Gastrocnemius medialis (tissue), 4 donors: ENCODE results near the gene JAG2. TPM values are rescaled to one million over a fixed set of nuclear protein-coding genes. Genes with fewer than 3 reads are reported as not detected.

ENCODE experiments used
- ATAC-seq, 2 donors: fragments of 150-250 bp; one replicate each; pipeline ENCODE4 v1.9.1; 2016
- DNase-seq, 2 donors: peaks; one replicate each; pipeline ENCODE4 v3.0.0-alpha.2; 2019
- H3K27ac ChIP-seq, 4 donors: fragments of 200-600 bp; sonication (generic); 1 replicate in 1 of 4; 2 replicates in 3 of 4; pipeline ENCODE4 v1.5.1; 2016 to 2018; ENCODE audit warnings: mild to moderate bottlenecking in 2 of 4, moderate library complexity in 1 of 4
- H3K27me3 ChIP-seq, 3 donors: fragments of 200-600 bp; sonication (generic) in 2 of 3; 1 replicate in 1 of 3; 2 replicates in 2 of 3; pipeline versions ENCODE4 v1.5.1 to v1.6.0; 2016 to 2019; ENCODE audit warnings: mild to moderate bottlenecking in 1 of 3, moderate library complexity in 1 of 3
- H3K36me3 ChIP-seq, 2 donors: fragments of 200-600 bp; sonication (generic) in 1 of 2; one replicate each; pipeline ENCODE4 v1.5.1; 2017 to 2018
- H3K4me1 ChIP-seq, 2 donors: fragments of 200-600 bp; sonication (generic) in 1 of 2; one replicate each; pipeline ENCODE4 v1.5.1; 2016 to 2017; ENCODE audit warnings: mild to moderate bottlenecking in 2 of 2
- H3K4me3 ChIP-seq, 4 donors: fragments of 200-600 bp; sonication (generic) in 3 of 4; 1 replicate in 1 of 4; 2 replicates in 3 of 4; pipeline ENCODE4 v1.5.1; 2016 to 2019; ENCODE audit warnings: mild to moderate bottlenecking in 2 of 4
- H3K9me3 ChIP-seq, 3 donors: fragments of 200-600 bp; sonication (generic) in 2 of 3; 1 replicate in 1 of 3; 2 replicates in 2 of 3; pipeline ENCODE4 v1.5.1; 2016 to 2019
- CTCF ChIP-seq, 5 experiments: fragments of 450-650 bp in 3 of 5; fragments of 200-600 bp in 2 of 5; sonication (generic) in 2 of 5; IDR thresholded peaks in 4 of 5; conservative IDR thresholded peaks in 1 of 5; 1 replicate in 4 of 5; 2 replicates in 1 of 5; pipeline ENCODE4 v1.5.1; 2016 to 2019; ENCODE audit warnings: antibody characterized with exemption in 5 of 5, mild to moderate bottlenecking in 3 of 5, moderate library complexity in 3 of 5
- POLR2A ChIP-seq, 2 donors: fragments of 450-650 bp; IDR thresholded peaks; one replicate each; pipeline ENCODE4 v1.6.1; 2017; ENCODE audit warnings: antibody characterized with exemption in 2 of 2, mild to moderate bottlenecking in 2 of 2, moderate library complexity in 2 of 2
- in situ Hi-C, 4 donors: fragments of 200-750 bp; cut with MboI; loops; one replicate each; pipeline versions ENCODE4 v1.15.0 to v1.8.0; 2017; ENCODE audit warnings: low sequenced_read_pairs in 4 of 4
- intact Hi-C: fragments of 100-400 bp; cut with DNase I; formaldehyde crosslinking; loops from one replicate; pipeline ENCODE4 v1.15.1; 2023; ENCODE audit warnings: low total_unique reads
- total RNA-seq, 4 donors: library from RNA; depleted of rRNA; stranded (reverse); fragments of >200 nt; gene quantifications; one replicate each; pipeline versions ENCODE4 v1.1.0 to v1.2.3, GENCODE V29; 2016

The JAG2 gene
- total RNA-seq, 4 donors from 2014 or later = 8.0 to 17.9 (median 15.7) TPM

DNA sequence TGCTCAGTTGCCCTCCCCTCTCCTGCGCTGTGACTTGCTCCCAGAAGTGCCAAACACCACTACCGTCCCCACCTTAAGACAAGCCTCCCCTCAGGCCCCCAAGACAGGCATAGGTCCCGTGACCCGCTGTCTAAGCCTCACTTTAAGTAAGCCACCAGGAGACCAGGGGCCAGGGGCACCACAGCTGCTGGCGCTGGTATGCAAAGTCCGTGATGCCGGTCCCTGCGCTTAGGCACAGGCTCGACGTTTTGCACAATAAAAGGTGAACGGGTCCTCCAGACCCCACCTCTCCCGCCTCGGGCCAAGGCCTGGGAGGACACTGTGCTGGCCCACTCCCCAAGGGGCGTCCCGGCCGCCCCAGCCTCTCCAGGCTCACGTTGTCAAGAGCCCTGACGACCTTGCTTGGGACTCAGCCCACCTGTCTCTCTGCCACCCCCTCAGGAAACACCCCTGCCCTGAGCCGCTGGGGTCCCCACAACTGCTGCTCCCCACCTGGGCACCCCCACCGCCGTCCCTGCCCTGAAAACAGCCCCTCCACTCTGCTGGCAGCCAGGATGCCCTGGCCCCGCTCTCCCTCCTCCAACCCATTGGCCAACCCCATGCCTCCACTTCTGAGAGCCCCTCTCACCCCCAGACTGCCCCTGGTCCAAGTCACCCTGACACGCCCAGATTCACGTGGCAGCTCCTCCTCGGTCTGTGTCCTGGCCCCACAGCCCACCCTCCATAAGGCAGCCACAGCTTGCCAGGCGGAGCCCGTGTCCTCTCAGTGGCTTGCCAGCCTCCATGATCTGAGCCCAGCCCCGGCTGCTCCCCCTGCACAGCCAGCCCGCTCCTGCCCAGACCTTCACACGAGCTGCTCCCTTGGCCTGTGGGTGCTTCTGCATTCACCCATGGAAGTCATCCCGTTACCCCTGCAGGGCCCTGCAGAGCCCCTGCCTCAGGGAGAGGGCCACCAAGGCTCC lies 11.9 kb downstream of the JAG2 start:
- Histone ChIP-seq H3K4me3 (no peak overlapping the region), H3K27me3 (no peaks in the 10 kb centered on the region), H3K9me3 (no peaks in the 10 kb centered on the region), H3K4me1 (peaks cover 18 to 46% of the 10 kb centered on the region in 2 donors), H3K36me3 (no peaks in the 10 kb centered on the region), H3K27ac (no peak overlapping the region)
- no peak for ATAC-seq
- in situ Hi-C loops (no loop called here), intact Hi-C loops (no loop called here)
- no peak for DNase-seq
- TF ChIP-seq CTCF (IDR thresholded peaks at IDR 0.05 in 4 of 5, conservative IDR thresholded peaks at IDR 0.05 in 1 of 5) (no peak), POLR2A (IDR thresholded peaks at IDR 0.05) (no peak)

- DNase-seq = no peak
- peak overlapping the region in 1 of 4 donors; percentile 93 for H3K27ac ChIP-seq
- intact Hi-C loops = no loop called here
Observed at GRCh38 chr14:105155681-105156413, 12.7 kb downstream of the JAG2 start.

DNA sequence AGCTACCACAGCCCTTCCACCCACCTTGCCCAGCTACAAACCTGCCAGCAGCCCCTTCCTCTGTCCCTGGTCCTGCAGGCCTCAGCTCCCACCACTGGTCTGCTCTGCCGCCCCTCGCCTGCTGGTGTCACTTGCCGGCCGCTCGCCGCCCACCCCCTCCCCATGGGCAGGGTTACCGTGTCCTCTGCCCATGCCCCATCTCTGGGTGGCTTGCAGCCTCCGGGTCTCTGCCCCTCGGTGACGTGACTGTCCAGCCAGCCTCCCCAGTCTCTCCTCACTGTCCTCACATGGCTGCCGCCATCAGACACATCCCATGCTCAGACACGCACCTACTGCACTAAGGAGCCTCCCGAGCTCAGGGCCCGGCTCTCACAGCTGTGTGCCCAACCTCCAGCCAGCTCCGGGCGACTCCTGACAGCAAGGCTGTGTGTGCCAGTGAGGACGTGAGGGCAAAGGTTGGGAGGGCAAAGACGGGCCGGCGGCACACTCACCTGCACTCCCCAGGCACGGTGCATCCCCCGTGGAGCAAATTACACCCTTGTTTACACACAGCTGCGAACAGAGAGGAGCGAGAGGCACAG lies 13.4 kb downstream of the JAG2 start:
- DNase-seq = no peak
- peaks cover 22 to 40% of the 10 kb centered on the region in 2 donors for H3K4me1 ChIP-seq
- in situ Hi-C loops = no loop called here
- H3K27me3 ChIP-seq = no peaks in the 10 kb centered on the region
- no peak overlapping the region for H3K4me3 ChIP-seq
- peaks cover 0 to 5% of the 10 kb centered on the region in 2 donors for H3K36me3 ChIP-seq
- intact Hi-C loops = no loop called here
- peak overlapping the region in 3 of 4 donors; percentile 11 to 94 (median 93) for H3K27ac ChIP-seq
- TF ChIP-seq CTCF (IDR thresholded peaks at IDR 0.05 in 4 of 5, conservative IDR thresholded peaks at IDR 0.05 in 1 of 5) (no peak), POLR2A (IDR thresholded peaks at IDR 0.05) (no peak)
- no peaks in the 10 kb centered on the region for H3K9me3 ChIP-seq
- no peak for ATAC-seq

More at GRCh38 chr14:105155681-105156413, 12.7 kb downstream of the JAG2 start:
- Histone ChIP-seq H3K9me3 (no peaks in the 10 kb centered on the region), H3K36me3 (peaks cover 0 to 5% of the 10 kb centered on the region in 2 donors), H3K27me3 (no peaks in the 10 kb centered on the region), H3K4me3 (no peak overlapping the region), H3K4me1 (peaks cover 22 to 41% of the 10 kb centered on the region in 2 donors)
- TF ChIP-seq CTCF (IDR thresholded peaks at IDR 0.05 in 4 of 5, conservative IDR thresholded peaks at IDR 0.05 in 1 of 5) (no peak), POLR2A (IDR thresholded peaks at IDR 0.05) (no peak)
- ATAC-seq = no peak
- in situ Hi-C loops = no loop called here

- DNase-seq (no peak), ATAC-seq (no peak)
- Histone ChIP-seq H3K4me3 (no peak overlapping the region), H3K36me3 (peaks cover 0 to 5% of the 10 kb centered on the region in 2 donors), H3K27ac (peak overlapping the region; percentile 91 to 98 (median 94)), H3K4me1 (peaks cover 22 to 40% of the 10 kb centered on the region in 2 donors), H3K9me3 (no peaks in the 10 kb centered on the region), H3K27me3 (no peaks in the 10 kb centered on the region)
- TF ChIP-seq CTCF (IDR thresholded peaks at IDR 0.05 in 4 of 5, conservative IDR thresholded peaks at IDR 0.05 in 1 of 5) (no peak), POLR2A (IDR thresholded peaks at IDR 0.05) (no peak)
- intact Hi-C loops = loop anchor here (5.0 kb wide), 1 partner anchor 62 kb away; no protein-coding TSS in a partner anchor
- in situ Hi-C loops = no loop called here
Observed at GRCh38 chr14:105154476-105154871, 14.1 kb downstream of the JAG2 start.
